Muscle of back (tissue), 11 donors: Measurements from ENCODE around the gene TFAP2C. TPM values are rescaled to one million over a fixed set of nuclear protein-coding genes. Genes with fewer than 3 reads are reported as not detected.
"Not testable (repeated sequence)": the region's sequence is repeated elsewhere in the genome, so short reads cannot be mapped to it uniquely, and the experiment has no call there.

Experiments used
- DNase-seq, 3 donors: peaks; one replicate each; pipeline versions ENCODE4 v3.0.0 to v3.0.0-alpha.2; 2013
- polyA plus RNA-seq, 10 donors: library from polyadenylated mRNA; unstranded; fragments of 120-200 nt; gene quantifications; one replicate each; pipeline ENCODE4 v1.2.1, GENCODE V29; 2013; ENCODE audit not compliant: insufficient read length in 10 of 10

TFAP2C gene
- polyA plus RNA-seq, 10 donors, result 0.07 to 11.7 (median 0.20) TPM; not detected in 3

DNA sequence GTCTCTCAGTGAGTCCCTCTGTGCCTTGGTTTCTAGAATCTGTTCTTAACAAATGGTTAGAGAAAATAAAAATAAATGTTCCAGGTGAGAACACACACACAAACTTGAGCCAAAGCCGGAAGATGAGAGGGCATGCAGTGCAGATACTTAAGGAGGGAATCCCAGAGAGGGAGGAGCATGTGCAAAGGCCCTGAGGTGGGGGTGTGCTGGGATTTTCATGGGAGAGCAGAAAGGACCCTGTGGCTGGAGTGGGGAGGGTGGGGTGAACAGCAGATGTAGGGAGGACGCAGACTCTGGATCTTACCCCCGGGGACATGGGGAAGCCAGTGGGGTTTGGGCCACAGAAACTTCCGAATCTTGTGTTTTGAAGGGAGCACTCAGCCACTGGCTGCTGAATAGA, 17.5 kb downstream of the TFAP2C start:
- no peak for DNase-seq

DNA sequence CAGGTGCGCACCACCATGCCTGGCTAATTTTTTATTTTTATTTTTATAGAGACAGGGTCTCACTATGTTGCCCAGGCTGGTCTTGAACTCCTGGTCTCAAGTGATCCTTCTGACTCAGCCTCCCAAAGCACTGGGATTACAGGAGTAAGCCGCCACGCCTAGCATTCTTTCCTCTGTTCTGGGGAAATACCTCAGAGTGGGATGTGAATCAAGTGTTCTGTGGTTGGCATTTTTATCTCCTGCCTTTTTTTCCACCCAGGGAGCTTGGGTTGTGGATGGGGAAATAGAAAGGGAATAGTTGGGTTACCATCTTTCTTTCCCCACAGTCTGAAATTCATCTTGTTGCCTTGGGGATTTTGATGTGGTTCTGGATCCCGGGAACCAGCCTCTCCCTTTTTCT, 24.1 kb downstream of the TFAP2C start:
- DNase-seq, result no peak

DNA sequence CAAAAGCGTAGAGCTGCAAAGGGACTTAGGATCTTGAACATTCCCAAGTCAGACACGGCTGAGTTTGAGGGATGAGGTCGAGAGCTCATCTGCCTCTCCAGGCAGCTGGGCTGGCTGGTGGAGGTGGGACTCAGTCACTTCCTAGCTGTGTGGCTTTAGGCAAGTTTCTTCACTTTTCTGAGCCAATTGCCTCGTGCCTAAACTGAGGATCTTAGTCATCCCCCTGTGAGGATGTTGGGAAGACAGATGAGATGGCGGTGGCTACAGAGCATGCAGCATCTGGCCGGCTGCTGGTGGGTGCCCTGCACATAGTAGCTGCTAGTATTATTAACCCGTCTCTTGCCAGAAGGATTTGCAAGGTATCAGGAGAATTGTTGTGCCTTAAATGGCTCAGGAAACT, 27.5 kb downstream of the TFAP2C start:
- no peak for DNase-seq

DNA sequence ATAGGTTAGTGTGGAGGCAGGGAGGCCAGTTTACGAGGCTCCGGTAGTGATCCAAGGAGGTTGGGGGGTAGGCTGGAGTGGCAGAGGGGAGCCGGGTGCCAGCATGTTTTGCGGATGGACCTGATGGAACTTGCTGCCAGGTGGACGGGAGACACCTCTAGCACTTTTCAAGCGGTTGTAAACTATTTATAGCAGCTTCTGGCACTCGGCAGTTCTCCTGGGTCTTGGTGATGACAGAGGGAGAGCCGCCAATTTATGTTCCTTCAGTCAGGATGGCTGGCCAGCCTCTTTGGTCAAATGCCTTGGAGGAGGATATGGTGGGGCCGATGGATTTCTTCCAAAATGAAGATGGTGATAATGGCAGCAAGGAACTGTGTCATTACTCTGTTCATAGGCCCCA, 28.8 kb downstream of the TFAP2C start:
- no peak for DNase-seq

DNA sequence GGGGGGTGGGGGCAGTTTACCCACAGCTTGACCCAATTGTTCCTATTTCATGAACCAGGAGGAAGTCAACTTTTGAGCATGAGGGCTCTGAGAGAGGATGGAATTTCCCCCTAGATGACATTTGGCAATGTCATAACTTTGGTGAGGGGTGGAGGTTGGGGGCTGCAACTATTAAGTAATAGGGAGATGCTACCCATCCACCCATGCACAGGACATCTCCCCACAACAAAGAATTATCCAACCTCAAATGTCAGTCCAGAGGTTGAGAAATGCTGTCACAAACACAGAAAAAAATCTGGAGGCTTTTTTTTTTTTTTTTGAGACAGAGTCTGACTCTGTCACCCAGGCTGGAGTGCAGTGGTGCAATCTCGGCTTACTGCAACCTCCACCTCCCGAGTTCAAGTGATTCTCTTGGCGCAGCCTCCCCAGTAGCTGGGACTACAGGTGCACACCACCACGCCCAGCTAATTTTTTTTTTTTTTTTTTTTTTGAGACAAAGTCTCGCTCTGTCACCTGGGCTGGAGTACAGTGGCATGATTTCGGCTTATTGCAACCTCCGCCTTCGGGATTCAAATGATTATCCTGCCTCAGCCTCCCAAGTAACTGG, 29.3 kb downstream of the TFAP2C start:
- not testable (repeated sequence) for DNase-seq

DNA sequence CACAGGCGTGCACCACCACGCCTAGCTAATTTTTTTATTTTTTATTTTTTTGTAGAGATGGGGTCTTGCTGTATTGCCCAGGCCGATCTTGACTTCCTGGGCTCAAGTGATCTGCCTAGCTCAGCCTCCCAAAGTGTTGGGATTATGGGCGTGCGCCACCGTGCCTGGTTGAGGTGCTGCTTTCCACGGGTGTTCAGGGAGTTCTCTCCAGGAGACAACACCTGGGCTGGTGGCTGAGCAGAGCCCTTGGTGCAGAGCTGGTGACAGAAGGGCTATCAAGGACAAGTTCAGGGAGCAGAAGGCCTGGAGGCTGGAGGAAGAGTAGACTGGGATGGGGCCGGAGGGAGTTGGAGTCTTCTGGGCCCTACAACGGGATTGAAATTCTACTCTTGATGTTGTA, 34.6 kb downstream of the TFAP2C start:
- DNase-seq, result no peak

DNA sequence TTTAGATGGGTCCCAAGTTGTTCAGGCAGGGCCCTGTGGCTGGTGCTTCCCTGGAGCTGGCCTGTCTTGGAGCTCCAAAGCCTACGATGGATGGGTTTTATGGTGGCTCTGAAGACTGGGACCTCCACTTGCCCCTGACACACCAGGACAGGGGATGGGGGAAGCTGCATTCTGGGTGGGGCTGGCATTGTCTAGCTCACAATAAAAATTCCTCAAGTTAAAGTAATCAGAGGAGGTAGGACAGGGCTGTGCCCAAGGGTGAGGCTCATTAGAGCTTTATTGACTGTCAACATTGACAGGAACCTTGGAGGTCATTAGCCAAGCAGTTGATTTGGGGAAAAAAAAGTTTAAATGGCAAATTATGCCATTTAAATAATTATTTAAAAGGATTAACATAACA, 35.7 kb downstream of the TFAP2C start:
- no peak for DNase-seq

DNA sequence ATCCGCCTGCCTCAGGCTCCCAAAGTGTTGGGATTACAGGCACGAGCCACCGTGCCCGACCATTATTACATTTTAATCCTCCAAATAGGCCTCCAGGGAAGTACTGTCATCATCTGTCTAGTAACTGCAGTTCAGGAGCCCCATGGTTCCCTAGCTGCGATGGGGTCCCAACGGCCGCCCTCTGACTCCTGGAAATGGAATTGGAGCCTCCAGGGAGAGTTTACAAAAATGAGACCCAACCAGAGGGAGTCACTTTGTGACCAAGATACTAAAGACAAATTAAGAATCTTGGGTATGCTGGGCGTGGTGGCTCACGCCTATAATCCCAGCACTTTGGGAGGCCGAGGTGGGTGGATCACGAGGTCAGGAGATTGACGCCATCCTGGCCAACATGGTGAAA, 36.7 kb downstream of the TFAP2C start:
- DNase-seq, result no peak

DNA sequence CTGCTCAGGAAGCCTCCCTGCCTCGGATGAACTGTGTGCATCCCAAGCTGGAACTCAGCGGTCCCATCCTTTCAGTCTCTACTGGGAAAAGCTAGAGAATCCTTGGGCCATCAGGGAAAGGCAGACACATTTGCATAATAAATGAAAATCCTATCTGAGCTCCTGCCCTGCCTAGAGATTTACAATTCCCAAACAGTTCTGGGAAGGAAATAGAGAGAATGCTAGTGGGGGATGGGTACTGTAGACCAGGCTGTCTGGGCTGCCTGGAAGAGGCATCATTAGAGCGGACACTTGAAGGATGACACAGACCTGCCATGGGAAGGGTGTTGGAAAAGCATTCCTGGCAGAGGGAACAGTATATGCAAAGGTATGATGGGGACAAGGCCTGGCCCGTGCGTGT, 44.3 kb downstream of the TFAP2C start:
- DNase-seq, result no peak

DNA sequence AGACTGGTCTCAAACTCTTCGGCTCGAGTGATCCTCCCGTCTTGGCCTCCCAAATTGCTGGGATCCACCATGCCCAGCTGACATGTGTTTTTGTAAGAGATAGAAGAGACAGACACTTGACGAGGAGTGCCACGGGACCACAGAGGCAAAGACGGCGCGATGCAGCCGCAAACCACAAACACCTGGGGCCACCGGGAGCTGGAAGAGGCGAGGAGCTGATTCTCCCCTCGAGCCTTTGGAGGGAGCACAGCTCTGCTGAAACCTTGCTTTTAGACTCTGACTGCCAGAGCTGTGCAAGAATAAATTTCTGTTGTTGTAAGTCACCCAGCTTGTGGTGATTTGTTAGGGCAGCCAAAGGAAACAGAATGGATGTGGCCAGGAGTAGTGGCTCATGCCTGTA, 46.9 kb downstream of the TFAP2C start:
- no peak for DNase-seq

DNA sequence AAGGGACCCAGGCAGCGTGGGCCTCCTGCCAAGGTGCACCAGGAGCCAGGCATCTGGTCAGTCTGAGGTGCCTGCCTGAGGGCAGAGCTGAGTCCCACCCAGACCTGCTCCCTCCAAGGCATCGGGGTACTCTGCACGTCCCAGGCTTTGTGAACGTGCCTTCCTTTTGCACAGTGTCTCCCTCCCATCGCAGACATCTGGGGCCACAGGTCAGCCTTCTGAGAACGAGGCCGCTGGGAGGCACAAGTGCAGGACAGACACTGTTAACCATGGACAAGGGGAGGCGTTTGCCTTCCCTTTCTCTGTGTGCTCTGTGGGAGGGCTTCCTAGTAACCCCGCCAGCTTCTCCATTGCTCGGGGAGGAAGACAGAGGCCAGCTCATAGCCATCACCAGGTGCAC, 47.6 kb downstream of the TFAP2C start:
- DNase-seq, result no peak

DNA sequence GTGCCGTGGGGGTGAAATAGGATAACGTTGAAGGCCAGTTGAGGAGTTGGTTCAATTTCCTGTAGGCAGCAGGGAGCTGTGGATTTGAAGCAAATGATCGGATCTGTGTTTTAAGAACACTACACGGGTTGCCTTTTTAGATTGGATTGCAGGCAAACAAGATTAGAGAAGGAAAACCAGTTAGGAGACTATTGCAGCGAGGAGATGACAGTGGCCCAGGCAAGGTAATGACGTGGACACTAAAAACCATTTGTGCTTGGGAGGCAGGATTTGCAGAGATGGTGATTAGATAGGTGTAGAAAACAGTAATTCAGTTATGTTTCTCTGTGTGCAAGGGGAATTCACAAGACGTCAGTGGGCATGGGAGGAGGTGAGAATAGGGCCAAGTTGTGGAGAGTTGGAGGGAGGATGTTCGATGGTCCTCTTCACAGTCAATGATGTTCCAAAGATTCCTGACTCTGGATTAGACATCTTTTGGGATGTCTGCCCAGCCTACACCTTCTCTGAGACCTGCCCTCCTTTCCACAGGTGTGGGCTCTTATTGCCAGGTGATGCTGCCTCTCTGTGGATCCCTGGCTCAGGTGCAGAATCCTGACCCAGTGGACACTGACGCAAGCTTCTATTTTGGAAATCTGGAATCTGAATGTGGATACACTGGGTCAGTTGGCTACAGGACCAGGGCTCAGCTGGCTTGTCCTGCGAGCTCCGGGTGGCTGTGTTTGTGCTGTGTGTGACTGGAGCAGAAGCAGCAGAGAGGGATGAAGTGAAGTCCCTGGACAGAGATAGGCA, 54.2 kb downstream of the TFAP2C start:
- no peak for DNase-seq

DNA sequence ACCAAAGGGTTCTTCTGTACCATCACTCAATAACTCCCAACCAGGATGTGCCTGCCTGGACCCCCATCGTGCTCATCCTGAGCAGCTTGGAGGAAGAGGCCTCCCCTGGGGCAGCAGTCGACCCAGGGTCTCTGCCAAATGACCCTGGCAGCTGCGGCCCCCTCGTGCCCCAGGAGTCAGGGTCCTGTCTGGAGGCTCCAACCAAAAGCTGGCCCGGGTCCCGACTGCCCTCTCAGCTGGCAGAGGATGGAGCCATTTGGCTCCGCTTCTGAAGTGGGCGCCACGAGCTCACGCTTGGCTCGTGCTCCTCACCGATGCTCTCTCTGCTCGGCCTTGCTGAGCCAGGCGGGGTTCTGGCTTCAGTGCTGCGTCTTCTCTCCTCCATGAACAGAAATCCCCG, 56.8 kb downstream of the TFAP2C start:
- DNase-seq, result no peak

DNA sequence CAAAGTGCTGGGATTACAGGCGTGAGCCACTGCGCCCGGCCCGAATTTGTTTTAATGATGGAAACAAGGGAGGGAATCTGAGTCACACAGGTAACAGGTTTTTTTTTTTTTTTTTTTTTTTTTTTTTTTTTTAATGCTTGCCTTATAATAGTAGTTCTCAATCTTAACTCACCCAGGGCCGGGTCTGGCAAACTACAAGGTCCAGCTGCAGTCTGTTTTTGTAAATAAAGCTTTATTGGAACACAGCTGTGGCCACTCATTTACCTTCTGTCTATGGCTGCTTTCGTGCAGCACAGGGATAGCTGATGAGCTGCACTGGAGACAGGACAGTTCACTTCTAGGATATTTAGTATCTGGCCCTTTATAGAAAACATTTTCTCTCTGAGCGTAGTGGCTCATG, 58.0 kb downstream of the TFAP2C start:
- DNase-seq, result no peak

DNA sequence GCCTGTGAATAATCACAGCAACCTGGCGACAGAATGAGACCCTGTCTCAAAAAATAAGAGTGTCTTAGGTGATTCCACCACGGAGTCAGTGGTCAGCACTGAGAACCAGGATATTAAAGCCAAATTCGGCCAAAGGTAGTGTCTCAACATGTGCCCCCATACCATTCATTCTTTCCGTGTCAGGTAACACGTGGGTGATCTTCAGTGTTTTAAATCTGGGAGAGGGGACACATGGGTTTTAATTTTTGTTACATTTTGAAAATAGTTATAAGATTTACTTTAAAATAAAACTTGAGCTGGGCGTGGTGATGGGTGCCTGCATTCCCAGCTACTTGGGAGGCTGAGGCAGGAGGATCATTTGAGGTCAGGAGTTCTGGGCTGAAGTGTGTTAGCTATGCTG, 59.0 kb downstream of the TFAP2C start:
- no peak for DNase-seq

Other genes starting within 250 kb of the TFAP2C start
- 10 to 100 TPM in 4 of 10 donors, 1 to 10 TPM in 6; 6.6 to 12.0 (median 9.5) TPM for gene AURKA, start 237.1 kb upstream of the TFAP2C start, polyA plus RNA-seq
- gene CSTF1, start 236.7 kb upstream of the TFAP2C start, polyA plus RNA-seq, result 10 to 100 TPM; 24.0 to 31.3 (median 26.9) TPM
- 1 to 10 TPM; 3.7 to 6.9 (median 5.6) TPM for gene CASS4, start 217.0 kb upstream of the TFAP2C start, polyA plus RNA-seq
- 100 to 1,000 TPM in 4 of 10 donors, 10 to 100 TPM in 6; 87.8 to 104 (median 98.0) TPM for gene RTF2, start 160.7 kb upstream of the TFAP2C start, polyA plus RNA-seq
- under 1 TPM in 6 of 10 donors, not detected in 4; 0.27 to 0.62 (median 0.40) TPM for gene FAM209A, start 104.6 kb upstream of the TFAP2C start, polyA plus RNA-seq
- gene FAM209B, start 96.1 kb upstream of the TFAP2C start, polyA plus RNA-seq, result under 1 TPM in 2 of 10 donors, not detected in 8; 0.18 to 0.49 TPM